Hepatocyte (in vitro differentiated cells): Measurements from ENCODE around the gene SMIM38.

Experiments
- EZH2phosphoT487 ChIP-seq: fragments of 200-600 bp; sonication (generic); IDR thresholded peaks from one replicate; pipeline ENCODE4 v1.6.1; 2018; ENCODE audit warnings: antibody characterized with exemption, mild to moderate bottlenecking, low read depth, moderate library complexity; ENCODE audit not compliant: unreplicated experiment, severe bottlenecking
- TF ChIP-seq, protein P1 (sequence below): fragments of 200-600 bp; sonication (generic); IDR thresholded peaks from 2 replicates; pipeline ENCODE4 v1.5.1; 2016; ENCODE audit warnings: antibody characterized with exemption, mild to moderate bottlenecking; ENCODE audit not compliant: poor library complexity

DNA sequence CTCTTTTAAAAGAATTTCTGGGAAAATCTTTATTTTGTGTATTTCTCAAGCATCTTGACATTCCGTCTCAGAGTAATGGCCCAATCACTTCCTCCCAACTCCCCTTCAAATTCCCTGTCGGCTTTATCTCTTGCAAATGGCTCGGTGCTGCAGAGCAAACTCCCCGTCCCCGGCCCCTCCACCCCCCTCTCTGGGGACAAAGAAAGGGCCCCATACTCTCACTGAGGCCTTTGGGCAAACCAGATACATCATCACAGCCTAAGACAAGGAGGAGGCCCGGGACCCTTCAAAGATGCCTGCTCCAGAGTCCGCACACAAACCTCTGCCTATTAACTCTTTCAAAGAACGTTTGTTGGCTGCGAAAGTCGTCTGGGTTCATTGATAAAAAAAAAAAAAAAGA is 3.9 kb upstream of the SMIM38 start:
- TF ChIP-seq, protein P1, sequence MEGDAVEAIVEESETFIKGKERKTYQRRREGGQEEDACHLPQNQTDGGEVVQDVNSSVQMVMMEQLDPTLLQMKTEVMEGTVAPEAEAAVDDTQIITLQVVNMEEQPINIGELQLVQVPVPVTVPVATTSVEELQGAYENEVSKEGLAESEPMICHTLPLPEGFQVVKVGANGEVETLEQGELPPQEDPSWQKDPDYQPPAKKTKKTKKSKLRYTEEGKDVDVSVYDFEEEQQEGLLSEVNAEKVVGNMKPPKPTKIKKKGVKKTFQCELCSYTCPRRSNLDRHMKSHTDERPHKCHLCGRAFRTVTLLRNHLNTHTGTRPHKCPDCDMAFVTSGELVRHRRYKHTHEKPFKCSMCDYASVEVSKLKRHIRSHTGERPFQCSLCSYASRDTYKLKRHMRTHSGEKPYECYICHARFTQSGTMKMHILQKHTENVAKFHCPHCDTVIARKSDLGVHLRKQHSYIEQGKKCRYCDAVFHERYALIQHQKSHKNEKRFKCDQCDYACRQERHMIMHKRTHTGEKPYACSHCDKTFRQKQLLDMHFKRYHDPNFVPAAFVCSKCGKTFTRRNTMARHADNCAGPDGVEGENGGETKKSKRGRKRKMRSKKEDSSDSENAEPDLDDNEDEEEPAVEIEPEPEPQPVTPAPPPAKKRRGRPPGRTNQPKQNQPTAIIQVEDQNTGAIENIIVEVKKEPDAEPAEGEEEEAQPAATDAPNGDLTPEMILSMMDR, result no peak
- no peak for TF ChIP-seq EZH2phosphoT487
